Measurements from ENCODE around the gene CD300LF. TPM values are rescaled to one million over a fixed set of nuclear protein-coding genes. Genes with fewer than 3 reads are reported as not detected.

CD300LF gene
- total RNA-seq, 4 donors from 2014 or later = not detected

DNA sequence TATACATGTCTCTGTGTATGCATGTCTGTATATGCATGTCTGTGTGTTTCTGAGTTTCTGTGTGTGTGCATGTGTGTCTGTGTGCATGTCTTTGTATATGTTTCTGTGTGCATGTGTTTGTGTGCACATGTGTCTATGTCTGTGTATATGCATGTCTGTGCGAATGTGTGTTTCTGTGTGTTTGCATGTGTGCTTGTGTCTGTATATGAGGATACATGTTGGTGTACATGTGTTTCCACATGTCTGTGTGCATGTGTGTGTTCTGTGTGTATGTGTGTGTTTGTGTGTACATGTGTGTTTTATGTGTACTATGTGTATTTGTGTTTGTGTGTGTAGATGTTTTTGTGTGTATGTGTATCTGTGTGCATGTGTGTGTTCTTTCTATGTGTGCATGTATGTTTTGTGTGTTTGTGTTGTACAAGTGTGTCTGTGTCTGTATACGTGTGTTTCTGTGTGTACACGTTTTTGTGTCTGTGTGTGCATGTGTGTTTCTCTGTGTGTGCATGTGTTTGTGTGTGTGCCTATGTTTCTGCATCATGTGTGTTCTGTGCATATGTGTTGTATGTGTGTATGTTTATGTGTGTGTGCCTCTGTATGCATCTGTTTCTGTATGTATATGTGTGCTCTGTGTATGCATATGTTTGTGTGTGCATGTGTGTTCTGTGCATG, 15.4 kb upstream of the CD300LF start:
- Histone ChIP-seq H3K27me3 (no peaks in the 10 kb centered on the region), H3K4me3 (replicated peaks in 1 of 3) (no peak overlapping the region), H3K9me3 (no peaks in the 10 kb centered on the region), H3K4me1 (peaks cover 7 to 9% of the 10 kb centered on the region in 2 donors), H3K36me3 (no peaks in the 10 kb centered on the region), H3K27ac (no peak overlapping the region)
- intact Hi-C loops (cut with DNase I) = no loop called here
- DNase-seq = no peak
- TF ChIP-seq POLR2A (IDR thresholded peaks at IDR 0.05) = no peak
- TF ChIP-seq, protein P1, sequence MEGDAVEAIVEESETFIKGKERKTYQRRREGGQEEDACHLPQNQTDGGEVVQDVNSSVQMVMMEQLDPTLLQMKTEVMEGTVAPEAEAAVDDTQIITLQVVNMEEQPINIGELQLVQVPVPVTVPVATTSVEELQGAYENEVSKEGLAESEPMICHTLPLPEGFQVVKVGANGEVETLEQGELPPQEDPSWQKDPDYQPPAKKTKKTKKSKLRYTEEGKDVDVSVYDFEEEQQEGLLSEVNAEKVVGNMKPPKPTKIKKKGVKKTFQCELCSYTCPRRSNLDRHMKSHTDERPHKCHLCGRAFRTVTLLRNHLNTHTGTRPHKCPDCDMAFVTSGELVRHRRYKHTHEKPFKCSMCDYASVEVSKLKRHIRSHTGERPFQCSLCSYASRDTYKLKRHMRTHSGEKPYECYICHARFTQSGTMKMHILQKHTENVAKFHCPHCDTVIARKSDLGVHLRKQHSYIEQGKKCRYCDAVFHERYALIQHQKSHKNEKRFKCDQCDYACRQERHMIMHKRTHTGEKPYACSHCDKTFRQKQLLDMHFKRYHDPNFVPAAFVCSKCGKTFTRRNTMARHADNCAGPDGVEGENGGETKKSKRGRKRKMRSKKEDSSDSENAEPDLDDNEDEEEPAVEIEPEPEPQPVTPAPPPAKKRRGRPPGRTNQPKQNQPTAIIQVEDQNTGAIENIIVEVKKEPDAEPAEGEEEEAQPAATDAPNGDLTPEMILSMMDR (IDR thresholded peaks at IDR 0.05) = no peak
- WGBS, 2 donors = 90% methylated on average over 3 of the region's 3 CpGs

DNA sequence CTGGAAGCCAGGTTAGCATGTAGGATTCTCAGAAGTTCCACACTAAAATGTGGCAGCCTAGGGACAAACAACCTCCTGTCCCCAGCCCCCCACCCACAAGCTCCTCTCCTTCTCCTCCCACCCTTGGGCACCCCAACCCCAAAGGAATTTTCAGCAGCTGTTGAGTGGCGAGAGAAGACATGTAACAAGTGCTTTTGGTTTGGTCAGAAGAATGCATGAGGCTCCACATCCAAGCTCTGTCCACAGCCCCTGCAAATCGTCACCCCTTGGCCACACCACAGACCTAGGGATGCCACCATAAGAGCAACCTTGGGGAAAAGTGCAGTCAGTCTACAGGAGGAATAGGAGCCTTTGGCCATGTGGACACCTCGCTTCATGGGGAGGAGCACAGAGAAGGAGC, 12.4 kb upstream of the CD300LF start:
- WGBS, 2 donors = 94 to 96% methylated on average over 3 of the region's 3 CpGs
- no peak for DNase-seq
- H3K27ac ChIP-seq = no peak overlapping the region
- intact Hi-C loops (cut with DNase I) = no loop called here
- no peaks in the 10 kb centered on the region for H3K27me3 ChIP-seq
- H3K4me1 ChIP-seq = peaks cover 7 to 9% of the 10 kb centered on the region in 2 donors
- H3K36me3 ChIP-seq = no peaks in the 10 kb centered on the region
- H3K4me3 ChIP-seq (replicated peaks in 1 of 3) = no peak overlapping the region
- no peaks in the 10 kb centered on the region for H3K9me3 ChIP-seq
- TF ChIP-seq, protein P1 (IDR thresholded peaks at IDR 0.05) = no peak
- TF ChIP-seq POLR2A (IDR thresholded peaks at IDR 0.05) = no peak

DNA sequence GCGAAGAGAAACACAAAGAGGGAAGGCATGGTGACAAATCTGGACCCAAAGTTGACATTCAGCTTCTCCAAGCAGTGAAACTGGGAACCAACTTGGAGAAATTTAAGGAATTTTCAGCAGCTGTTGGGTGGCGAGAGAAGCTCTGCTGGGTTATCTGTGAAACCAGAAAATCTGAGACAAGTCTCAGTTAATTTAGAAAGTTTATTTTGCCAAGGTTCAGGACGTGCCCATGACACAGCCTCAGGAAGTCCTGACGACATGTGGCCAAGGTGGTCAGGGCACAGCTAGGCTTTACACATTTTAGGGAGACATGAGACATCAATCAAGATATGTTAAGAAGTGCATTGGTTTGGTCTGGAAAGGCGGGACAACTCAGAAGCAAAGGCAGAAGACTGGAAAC, 11.2 kb upstream of the CD300LF start:
- Histone ChIP-seq H3K4me1 (peaks cover 7 to 9% of the 10 kb centered on the region in 2 donors), H3K27ac (no peak overlapping the region), H3K36me3 (no peaks in the 10 kb centered on the region), H3K27me3 (no peaks in the 10 kb centered on the region), H3K4me3 (replicated peaks in 1 of 3) (no peak overlapping the region), H3K9me3 (no peaks in the 10 kb centered on the region)
- intact Hi-C loops (cut with DNase I) = no loop called here
- 77 to 85% methylated on average over 5 of the region's 5 CpGs for WGBS, 2 donors
- no peak for DNase-seq
- no peak for TF ChIP-seq POLR2A (IDR thresholded peaks at IDR 0.05)
- TF ChIP-seq, protein P1 (IDR thresholded peaks at IDR 0.05) = no peak

DNA sequence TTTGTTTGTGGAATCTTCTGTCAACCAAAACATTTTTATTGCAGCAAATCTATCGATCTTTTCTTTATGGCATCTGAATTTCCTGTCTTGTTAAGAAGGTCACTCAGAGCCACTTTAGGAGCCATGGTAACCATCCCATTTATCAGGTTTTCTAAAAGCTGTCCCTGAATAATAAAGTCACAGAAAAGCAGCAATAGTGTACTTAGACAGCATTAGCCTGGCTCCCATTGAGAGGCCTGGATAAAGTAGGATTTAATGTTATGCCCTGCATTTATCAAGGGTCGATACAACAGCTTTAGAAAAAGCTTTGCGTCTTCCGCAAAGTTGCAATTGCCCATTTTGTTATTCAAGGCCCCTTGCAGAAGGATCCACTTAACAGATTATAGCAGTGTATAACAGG, 10.1 kb upstream of the CD300LF start:
- no peak overlapping the region for H3K4me3 ChIP-seq (replicated peaks in 1 of 3)
- 87 to 93% methylated on average over 4 of the region's 4 CpGs for WGBS, 2 donors
- no peaks in the 10 kb centered on the region for H3K27me3 ChIP-seq
- H3K36me3 ChIP-seq = no peaks in the 10 kb centered on the region
- intact Hi-C loops (cut with DNase I) = no loop called here
- no peaks in the 10 kb centered on the region for H3K9me3 ChIP-seq
- DNase-seq = no peak
- H3K27ac ChIP-seq = no peak overlapping the region
- TF ChIP-seq POLR2A (IDR thresholded peaks at IDR 0.05) = no peak
- TF ChIP-seq, protein P1 (IDR thresholded peaks at IDR 0.05) = no peak
- peaks cover 7 to 9% of the 10 kb centered on the region in 2 donors for H3K4me1 ChIP-seq

DNA sequence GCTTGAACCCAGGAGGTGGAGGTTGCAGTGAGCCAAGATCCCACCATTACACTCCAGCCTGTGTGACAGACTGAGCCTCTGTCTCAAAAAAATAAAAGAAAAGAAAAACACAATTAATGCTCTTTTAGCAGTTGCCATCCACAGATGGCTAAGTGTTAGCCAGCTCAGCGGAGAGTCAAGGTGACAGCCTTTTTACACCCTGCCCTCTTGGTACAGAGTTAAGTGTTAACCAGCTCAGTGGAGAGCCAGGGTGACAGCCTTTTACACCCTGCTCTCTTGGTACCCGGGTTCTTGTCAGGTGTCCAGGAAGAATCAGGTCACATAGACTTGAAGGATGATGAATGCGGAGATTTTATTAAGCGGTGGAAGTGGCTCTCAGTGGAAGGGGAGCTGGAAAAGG, 7.8 kb upstream of the CD300LF start:
- DNase-seq = no peak
- intact Hi-C loops (cut with DNase I) = no loop called here
- Histone ChIP-seq H3K27me3 (no peaks in the 10 kb centered on the region), H3K4me1 (no peaks in the 10 kb centered on the region), H3K27ac (no peak overlapping the region), H3K9me3 (no peaks in the 10 kb centered on the region), H3K4me3 (replicated peaks in 1 of 3) (no peak overlapping the region), H3K36me3 (no peaks in the 10 kb centered on the region)
- TF ChIP-seq, protein P1 (IDR thresholded peaks at IDR 0.05) = no peak
- no peak for TF ChIP-seq POLR2A (IDR thresholded peaks at IDR 0.05)
- 87 to 95% methylated on average over 4 of the region's 4 CpGs for WGBS, 2 donors

Data from thyroid gland (tissue), 4 donors.